Stimulated activated CD8-positive, alpha-beta memory T cell treated with anti-CD3 and anti-CD28 coated beads, Interleukin-12 subunit alpha, Interleukin-12 subunit beta, amount 100 ng/mL, for 4 hours (primary cell): ENCODE measurements around the gene RRP9.
"Not testable (repeated sequence)": the region's sequence is repeated elsewhere in the genome, so short reads cannot be mapped to it uniquely, and the experiment has no call there.

Experiments used
- DNase-seq: peaks from one replicate; pipeline ENCODE4 v3.0.0-alpha.2; 2020; ENCODE audit warnings: low read depth

The RRP9 gene, protein sequence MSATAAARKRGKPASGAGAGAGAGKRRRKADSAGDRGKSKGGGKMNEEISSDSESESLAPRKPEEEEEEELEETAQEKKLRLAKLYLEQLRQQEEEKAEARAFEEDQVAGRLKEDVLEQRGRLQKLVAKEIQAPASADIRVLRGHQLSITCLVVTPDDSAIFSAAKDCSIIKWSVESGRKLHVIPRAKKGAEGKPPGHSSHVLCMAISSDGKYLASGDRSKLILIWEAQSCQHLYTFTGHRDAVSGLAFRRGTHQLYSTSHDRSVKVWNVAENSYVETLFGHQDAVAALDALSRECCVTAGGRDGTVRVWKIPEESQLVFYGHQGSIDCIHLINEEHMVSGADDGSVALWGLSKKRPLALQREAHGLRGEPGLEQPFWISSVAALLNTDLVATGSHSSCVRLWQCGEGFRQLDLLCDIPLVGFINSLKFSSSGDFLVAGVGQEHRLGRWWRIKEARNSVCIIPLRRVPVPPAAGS

DNA sequence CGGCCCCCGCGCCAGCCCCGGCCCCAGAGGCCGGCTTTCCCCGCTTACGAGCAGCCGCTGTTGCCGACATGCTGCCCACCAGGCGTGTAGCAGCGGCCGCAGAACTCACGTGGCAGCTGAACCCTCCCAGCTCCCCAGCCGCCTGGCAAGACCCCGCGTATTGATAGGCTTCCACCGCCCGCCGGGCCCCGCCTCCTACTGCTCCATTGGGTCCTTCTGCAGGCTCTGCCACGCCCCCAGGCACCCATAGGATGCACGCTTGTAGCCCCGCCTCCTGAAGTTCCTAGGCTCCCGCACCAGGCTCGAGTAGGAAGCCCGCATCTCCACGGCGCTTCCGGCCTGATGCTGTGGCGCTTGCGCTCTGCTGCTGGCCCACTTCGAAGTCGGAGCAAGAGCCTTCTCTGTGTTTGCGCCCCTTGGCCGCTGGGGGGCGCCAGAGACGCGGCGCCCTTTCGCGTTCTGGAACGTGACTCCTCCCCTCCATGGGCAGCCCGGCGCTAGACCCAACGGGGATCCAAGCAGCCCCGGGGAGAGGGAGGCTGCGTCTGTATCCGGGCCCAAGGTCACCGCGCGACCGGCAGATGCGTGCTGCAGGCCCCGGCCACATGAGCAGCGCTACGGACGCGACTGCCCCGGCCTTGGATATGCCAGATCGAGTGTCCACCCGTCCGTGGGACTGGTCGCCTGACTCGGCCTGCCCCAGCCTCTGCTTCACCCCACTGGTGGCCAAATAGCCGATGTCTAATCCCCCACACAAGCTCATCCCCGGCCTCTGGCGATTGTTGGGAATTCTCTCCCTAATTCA, at the start of gene RRP9, which contains the start of gene PARP3:
RRP9 (minus strand) TSS at position 107 of the 805 bp plus-strand sequence; CDS start at position 70, 37 bp downstream.
PARP3 (plus strand) TSS at position 566 of the 805 bp plus-strand sequence. CDS start 993 bp downstream, outside the sequence.
- DNase-seq, result peak; percentile 99

DNA sequence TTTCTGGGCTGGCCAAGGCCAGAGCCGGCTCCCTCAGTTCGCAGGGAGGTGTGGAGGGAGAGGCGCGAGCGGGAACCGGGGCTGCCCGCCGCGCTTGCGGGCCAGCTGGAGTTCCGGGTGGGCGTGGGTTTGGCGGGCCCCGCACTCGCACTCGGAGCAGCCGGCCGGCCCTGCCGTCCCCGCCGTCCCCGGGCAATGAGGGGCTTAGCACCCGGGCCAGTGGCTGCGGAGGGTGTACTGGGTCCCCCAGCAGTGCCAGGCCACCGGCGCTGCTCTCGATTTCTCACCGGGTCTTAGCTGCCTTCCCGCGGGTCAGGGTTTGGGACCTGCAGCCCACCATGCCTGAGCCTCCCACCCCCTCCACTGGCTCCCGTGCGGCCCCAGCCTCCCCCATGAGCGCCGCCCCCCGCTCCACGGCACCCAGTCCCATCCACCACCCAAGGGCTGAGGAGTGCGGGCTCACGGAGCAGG, 48.8 kb upstream of the RRP9 start:
- DNase-seq, result not testable (repeated sequence)

DNA sequence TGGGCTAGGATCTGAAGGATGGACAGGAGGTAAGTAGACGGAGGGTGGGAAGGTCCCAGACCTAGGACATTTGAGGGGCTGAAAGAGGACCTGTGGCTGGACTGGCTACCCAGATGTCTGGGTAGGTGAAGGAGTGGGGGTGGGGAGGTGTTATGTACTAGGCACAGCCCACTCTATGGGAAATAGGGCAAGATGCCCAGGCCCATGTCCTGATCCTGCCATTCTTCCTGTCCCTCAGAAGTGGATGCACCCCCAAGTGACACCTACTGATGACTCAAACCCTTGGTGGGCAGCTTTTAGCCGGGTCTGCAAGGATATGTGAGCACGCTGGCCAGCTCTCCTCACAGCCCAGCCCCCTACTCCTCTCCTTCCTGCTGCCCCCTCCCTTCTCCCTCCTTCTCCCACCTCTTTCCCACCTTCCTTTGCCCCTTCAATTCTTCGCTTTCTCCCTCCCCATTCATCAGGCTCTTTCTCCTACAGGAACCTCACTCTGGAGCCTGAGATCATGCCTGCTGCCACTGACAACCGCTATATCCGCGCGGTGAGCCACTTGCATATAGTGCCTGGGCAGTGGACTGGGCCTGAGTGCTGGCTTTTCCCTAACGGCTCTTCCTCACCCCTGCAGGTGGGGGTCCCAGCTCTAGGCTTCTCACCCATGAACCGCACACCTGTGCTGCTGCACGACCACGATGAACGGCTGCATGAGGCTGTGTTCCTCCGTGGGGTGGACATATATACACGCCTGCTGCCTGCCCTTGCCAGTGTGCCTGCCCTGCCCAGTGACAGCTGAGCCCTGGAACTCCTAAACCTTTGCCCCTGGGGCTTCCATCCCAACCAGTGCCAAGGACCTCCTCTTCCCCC, 46.8 kb upstream of the RRP9 start:
- DNase-seq, result no peak

DNA sequence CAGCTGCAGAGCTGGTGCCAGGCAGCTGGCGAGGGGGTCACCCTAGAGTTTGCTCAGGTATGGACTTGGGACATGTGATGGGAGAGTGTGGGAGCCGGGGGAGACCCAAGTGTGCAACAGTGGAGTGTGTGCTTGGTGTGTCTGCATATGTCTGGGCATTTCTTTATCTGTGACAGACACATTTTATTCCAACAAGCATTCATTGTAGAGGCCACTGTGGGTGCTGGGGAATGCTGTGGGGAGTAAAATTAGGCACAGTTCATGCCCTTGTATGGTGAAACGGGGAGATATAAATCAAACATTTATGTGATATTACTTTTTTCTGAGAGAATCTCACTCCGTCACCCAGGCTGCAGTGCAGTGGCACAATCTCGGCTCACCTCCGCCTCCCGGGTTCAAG, 45.9 kb upstream of the RRP9 start:
- no peak for DNase-seq

DNA sequence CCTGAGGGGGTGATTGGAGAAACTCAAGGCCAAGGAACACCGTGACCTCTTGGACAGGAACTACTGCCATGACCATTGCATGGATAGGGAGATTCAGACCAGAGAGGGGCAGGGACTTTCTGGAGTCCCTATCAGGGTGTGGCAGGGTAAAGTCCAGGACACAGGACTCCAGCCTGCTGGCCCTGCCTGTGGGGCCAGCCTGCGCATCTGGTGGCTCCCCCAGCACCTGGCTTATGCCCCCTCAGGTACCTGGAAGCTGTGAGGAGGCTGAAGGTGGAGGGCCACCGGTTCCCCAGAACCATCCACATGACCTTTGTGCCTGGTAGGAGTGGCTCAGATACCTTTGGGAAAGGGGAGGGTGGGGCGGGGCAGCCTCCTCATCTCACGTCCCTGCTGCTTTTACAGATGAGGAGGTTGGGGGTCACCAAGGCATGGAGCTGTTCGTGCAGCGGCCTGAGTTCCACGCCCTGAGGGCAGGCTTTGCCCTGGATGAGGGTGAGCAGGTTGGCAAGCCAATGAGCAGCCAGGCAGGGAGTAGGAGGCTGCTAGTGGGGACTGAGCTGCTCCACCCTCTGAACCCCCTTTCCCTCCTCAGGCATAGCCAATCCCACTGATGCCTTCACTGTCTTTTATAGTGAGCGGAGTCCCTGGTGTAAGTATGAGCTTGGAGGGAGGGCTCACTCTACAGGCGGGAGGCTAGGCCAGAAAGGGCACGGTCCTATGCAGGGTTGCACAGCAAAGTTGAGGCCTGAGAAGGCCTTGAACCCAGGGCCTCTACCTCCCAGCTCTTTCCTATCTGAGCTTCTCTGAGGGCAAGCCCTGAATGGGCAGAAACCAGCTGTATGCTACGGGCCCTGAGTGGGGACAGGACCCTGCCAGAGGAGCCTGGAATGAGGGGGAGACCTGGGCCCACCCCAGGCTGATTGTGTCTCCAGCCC, 44.6 kb upstream of the RRP9 start:
- DNase-seq, result no peak

DNA sequence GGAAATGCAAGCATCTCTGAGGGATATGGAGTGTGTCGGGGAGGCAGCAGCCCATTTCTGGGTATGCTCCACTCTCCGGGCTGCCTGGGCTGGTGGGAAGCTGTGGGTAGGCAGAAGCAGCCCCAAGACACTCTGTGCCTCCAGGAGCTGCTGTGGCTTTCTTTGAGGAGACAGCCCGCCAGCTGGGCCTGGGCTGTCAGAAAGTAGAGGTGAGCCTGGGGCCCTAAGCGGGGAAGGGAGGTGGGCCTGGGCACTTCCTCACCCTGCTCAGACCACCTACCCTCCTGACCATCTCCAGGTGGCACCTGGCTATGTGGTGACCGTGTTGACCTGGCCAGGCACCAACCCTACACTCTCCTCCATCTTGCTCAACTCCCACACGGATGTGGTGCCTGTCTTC, 43.4 kb upstream of the RRP9 start:
- no peak for DNase-seq

DNA sequence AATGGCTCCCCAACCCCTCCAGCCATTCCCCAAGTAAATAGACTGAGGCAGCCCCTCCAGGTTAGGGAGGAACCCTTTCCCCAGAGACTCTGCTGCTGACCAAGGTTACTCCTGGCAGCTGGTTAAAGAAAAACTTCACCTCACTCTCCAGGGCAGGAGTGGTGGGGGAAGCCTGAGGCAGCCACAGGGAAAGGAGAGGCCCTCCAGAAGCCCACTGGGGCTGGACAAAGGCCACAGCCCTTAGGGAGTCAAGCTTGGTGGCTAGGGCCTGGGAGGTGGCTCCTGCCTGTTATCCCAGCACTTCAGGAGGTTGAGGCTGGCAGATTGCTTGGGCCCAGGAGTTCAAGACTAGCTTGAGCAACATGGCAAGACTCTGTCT, 42.6 kb upstream of the RRP9 start:
- no peak for DNase-seq

DNA sequence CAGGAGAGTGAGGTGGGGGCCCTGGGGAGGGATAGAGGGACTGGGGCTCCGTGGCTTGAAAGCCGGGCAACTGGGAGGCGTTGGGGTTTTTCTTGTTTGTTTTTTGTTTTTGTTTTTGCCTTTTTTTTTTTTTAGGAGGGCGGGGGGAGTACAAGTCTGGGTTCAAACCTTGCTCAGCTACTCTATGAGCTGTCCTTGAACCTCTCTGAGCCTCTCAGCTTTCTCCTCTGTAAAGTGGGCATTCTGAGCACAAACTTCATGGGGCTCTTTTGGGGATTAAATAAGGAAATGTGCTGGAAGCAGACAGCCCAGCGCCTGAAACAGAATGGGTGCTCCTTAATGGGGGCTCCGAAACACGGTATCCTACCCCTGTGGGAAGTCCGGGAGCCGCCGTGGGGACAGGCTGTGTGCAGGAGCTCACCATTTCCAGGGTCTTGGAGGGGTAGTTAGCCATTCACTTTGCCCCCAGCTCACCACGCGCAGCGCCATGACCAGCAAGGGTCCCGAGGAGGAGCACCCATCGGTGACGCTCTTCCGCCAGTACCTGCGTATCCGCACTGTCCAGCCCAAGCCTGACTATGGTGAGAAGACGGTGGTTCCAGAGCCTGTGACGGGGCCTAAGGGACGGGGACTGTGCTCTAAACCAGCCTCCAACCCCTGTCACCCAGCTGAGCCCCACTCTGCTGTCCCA, 42.0 kb upstream of the RRP9 start:
- no peak for DNase-seq

DNA sequence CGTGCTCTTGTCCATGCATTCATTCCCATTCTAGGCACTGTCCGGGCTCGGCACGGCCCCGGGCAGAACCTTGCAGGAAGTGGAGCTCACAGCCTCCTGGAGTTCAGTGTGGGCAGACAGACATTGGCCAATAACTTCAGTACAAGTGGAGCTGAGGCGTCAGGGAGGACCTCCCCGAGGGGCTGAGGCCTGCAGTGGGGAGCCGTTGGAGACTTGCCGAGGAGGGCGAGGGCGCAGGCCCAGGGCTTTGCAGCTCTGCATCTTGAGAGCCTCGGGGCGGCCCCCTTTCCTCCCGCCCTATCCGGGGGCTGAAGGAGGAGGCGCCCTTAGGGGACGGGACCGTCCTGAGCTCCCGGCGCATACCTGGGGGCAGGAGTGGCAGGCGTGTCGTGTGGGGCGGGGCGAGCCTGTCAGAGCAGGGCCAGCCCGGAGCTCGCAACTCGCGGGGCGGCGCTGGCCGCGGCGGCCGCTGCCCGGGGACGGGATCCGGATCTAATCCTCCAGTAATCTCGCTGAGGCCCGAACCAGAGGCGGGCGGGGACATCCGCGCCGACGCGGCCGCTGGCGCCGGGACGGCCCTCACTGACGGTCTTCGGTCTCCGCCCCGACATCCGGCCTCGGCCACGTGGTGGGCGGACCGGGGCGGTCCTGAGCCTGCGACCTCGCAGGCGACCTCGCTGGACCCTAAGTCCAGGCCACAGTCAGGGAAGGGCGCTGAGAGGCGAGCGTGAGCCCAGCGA, 41.3 kb upstream of the RRP9 start, which contains the start of gene ACY1:
ACY1 (plus strand) TSS at position 698 of the 740 bp plus-strand sequence. CDS start 530 bp downstream, outside the sequence.
- peak; percentile 62 for DNase-seq

DNA sequence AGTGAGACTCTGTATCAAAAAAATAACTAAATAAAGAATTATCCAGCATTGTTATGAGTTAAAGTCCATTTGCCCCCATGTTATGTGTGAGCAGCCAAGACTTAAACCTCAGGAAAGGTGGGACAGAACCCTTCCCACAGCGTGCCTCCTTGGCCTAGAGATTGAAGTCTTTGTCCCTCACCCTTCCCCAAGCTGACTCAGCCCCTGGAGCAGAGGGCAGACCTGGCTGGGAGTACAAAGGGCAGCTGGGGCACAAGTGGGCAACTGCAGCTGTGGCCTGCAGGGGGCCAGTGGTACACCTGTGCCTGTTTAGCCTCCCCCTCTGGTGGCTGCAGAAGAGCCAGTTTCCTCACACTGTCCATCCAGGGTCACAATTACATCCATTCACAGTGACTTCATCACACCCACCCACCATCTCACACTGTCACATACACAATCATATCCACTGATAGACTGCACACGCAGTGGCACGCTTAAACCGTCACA, 40.7 kb upstream of the RRP9 start:
- DNase-seq, result no peak

DNA sequence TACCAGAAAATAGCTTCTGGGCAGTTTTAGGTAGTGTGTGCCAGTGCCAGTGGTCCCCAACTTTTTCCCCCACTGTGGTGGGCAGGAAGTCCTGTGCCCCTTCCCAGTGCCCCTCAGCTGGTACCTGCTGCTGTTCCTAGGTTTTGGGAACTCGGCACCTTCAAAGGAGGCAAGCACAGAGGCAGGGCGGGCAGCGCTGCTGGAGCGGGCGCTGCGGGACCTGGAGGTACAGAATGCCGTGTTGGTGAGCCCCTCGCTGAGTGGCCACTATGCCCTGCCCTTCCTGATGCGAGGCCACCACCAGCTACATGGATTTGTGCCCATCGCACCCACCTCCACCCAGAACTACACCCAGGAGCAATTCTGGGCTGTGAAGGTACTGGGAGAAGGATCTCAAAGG, 38.5 kb upstream of the RRP9 start:
- DNase-seq, result no peak

DNA sequence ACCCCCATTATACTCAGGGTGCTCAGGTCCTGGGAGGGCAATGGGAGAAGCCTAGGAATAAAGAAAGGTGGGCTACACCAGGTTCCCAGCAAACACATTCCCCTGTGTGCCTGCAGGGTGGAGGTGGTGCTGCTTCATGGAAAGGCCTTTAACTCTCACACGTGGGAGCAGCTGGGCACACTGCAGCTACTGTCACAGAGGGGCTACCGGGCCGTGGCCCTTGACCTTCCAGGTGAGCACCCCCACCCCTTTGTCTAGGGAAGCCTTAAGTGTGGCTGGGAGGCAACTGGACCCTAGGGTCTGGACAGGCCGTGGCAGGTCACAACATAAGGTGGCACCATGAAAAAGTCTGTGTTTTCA, 36.4 kb upstream of the RRP9 start:
- no peak for DNase-seq

DNA sequence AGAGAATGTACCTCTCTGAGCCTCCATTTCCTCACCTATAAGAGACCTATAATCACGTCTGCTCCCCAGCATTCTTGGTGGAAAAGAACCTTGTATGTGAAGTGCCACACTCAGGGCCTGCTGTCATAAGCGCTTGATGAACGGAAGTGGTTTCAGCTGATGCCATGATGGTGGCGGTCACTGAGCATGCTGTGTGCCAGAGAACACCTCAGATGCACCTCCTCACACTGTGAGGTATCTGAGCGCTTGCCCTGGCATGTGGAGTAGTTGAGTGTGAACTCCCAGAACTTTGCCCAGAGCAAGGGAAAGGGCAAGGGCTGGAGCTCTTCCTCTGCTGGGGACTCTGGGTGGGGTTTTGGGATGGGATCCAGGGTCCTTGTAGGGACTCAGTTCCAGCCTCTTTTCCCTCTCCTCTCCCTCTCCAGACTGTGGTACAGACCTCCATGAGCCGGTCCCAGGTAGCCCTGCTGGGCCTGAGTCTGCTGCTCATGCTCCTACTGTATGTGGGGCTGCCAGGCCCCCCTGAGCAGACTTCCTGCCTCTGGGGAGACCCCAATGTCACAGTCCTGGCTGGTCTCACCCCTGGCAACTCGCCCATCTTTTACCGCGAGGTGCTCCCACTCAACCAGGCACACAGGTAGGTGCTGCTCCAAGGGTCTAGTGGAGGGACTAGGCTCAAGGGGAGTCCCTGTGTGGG, 35.9 kb upstream of the RRP9 start:
- no peak for DNase-seq

DNA sequence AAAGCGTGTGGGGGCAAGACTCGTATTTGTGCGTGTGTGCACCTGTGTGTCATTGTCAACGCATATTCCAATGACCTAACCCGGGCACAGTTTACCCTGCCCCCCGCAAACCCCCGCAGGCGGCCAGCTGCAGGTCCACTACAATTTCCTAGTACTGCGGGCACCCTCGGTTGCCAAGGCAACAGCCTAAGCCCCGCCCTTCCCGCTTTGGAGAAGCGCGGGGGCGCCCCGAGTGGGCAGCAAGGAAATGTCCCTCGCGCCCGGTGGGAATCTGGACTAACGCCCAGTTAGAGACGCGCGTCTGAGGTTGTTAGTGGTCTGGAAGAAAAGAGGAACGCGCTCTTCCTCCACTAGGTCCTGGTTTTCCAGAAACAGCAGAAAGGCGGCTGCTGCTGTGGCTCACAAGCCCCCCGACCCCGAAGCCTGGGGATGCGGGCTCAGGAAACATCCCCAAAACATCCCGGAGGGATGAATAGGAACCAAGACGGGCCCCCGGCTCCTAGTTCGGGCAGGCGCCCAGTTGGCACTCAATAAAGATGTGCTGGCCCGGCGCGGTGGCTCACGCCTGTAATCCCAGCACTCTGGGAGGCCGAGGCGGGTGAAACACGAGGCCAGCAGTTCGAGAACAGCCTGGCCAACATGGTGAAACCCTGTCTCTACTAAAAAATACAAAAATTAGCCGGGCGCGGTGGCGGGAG, 34.3 kb upstream of the RRP9 start:
- DNase-seq, result no peak

DNA sequence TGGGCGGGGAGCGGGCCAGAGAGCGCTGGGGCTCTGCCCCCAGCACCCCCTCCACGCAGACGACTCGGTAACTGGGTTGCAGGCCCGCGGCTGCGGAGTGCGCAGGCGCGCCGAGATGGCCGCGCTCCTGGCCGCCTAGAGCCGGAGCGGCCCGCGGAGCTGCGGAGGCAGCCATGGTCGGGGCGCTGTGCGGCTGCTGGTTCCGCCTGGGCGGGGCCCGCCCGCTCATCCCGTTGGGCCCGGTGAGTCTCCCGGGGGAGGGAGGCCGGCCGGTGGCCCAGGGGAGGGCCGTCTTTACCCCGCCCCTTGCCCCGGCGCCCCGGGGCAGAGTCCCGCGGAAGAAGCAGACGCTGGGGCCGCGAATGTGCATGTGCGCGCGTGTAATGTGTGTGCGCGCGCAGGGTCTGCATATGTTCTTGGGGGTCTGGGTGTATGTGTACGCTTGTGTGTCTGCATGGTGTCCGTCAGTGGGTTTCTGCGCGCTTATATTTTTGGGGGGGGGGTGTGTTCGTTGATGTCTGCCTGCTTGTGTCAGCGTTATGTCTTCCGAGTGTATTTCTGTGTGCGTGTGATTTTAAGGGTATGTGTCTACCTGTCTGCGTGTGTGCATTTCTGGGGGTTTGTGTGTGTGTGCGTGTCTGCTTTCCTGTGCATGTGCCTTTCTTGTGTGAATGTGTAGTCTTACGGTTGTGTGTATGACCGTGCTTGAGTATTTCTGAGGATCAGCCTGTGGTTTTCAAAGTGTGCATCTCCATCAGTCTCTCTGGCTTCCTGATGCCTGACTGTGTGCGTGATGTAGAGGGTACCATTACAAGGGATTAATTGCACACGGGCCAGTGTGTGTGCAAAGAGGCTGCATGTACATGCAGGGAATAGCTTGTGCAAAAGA, 33.5 kb upstream of the RRP9 start, which contains the start of gene ABHD14A:
ABHD14A (plus strand) TSS at position 102 of the 889 bp plus-strand sequence; CDS start at position 174, 72 bp downstream.
- peak; percentile 59 for DNase-seq

DNA sequence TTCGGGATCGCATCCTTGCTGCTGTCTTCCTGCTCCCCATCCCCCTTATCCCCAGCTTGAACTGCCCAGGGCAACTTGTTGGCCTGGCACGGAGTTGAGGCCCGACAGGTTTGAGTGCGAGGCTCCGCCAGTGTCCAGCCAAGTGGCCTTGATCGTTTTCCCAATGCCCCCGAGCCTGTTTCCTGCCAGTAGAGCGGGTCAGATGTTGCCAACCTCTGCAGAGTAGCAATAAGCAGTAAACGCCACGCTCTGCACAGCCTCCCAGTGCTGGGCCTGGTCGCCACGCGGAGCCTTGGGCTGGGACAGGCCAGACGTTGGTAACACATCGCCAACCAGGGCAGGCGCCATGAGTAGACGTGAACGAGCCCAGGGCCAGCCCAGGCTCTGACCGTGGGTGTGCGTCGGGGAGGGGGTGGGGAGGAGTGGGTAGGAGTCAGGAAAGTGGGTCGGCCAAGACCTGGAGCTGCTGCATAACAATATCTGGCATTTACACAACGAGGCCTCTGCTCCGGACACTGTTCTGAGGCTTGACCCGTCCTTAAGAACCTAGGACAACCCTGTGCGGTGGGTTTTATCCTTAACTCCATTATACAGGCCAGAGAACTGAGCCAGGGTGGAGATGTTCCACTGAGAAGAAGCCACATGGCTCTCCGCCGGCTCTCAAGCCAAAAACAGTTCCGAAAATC, 32.7 kb upstream of the RRP9 start:
- no peak for DNase-seq
